Placental epithelial cell (primary cell): ENCODE measurements around the gene C4A. TPM values are rescaled to one million over a fixed set of nuclear protein-coding genes. Genes with fewer than 3 reads are reported as not detected.

ENCODE experiments used
- small RNA-seq: library from RNA; depleted of rRNA; stranded (forward); fragments of <200 nt; gene quantifications from one replicate; pipeline ENCODE3, GENCODE V24; 2012
- total RNA-seq: library from RNA; depleted of rRNA; stranded (reverse); fragments of >200 nt; gene quantifications from 2 replicates; pipeline ENCODE4 v1.2.3, GENCODE V29; 2012

C4A gene
- 2.2 and 6.3 TPM in 2 replicates for total RNA-seq

GRCh38 chr6:31981744-31982143 is at the start of gene C4A:
Gene C4A (plus strand): TSS chr6:31982057. CDS start chr6:31982108, 51 bp downstream.

DNA sequence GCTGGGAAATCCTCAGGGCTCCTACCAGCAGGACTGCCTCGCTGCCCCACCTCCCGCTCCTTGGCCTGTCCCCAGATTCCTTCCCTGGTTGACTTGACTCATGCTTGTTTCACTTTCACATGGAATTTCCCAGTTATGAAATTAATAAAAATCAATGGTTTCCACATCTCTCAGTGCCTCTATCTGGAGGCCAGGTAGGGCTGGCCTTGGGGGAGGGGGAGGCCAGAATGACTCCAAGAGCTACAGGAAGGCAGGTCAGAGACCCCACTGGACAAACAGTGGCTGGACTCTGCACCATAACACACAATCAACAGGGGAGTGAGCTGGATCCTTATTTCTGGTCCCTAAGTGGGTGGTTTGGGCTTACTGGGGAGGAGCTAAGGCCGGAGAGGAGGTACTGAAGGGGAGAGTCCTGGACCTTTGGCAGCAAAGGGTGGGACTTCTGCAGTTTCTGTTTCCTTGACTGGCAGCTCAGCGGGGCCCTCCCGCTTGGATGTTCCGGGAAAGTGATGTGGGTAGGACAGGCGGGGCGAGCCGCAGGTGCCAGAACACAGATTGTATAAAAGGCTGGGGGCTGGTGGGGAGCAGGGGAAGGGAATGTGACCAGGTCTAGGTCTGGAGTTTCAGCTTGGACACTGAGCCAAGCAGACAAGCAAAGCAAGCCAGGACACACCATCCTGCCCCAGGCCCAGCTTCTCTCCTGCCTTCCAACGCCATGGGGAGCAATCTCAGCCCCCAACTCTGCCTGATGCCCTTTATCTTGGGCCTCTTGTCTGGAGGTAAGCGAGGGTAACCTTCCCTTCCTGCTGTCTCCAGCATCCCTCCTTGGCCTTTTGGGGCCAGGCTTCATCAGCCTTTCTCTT is 36.1 kb upstream of the C4A start, which contains the start of gene CFB:
TSS of gene CFB (plus strand) at position 589 of the 863 bp plus-strand sequence. CDS start at position 716, 127 bp downstream.

GRCh38 chr6:31958741-31959739 is 22.8 kb upstream of the C4A start, which contains the start of the genes NELFE and SKIC2:
Gene NELFE (minus strand): TSS chr6:31958971. CDS start chr6:31958446, 525 bp downstream.
Gene SKIC2 (plus strand): TSS chr6:31959175. CDS start chr6:31959193, 18 bp downstream.

GRCh38 chr6:31971993-31972708 is 9.7 kb upstream of the C4A start, which contains the start of gene DXO:
Gene DXO (minus strand): TSS chr6:31972138. CDS start chr6:31971675, 463 bp downstream.

DNA sequence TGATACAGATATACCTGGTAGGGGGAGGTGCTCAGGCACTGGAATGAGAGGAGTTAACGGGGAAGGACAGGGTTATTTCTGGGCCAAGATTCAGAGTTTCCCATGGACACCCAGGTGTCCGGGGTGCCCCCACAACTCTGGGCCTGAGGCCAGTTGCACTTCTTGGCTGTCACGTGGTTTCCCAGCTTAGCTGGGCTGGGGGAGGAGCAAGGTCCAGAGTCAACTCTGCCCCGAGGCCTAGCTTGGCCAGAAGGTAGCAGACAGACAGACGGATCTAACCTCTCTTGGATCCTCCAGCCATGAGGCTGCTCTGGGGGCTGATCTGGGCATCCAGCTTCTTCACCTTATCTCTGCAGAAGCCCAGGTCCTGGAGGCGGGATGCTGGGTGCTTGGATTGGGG is 32.7 kb downstream of the C4A start, which contains the start of gene C4B:
TSS of gene C4B (plus strand) at position 249 of the 400 bp plus-strand sequence. CDS start at position 300, 51 bp downstream.

DNA sequence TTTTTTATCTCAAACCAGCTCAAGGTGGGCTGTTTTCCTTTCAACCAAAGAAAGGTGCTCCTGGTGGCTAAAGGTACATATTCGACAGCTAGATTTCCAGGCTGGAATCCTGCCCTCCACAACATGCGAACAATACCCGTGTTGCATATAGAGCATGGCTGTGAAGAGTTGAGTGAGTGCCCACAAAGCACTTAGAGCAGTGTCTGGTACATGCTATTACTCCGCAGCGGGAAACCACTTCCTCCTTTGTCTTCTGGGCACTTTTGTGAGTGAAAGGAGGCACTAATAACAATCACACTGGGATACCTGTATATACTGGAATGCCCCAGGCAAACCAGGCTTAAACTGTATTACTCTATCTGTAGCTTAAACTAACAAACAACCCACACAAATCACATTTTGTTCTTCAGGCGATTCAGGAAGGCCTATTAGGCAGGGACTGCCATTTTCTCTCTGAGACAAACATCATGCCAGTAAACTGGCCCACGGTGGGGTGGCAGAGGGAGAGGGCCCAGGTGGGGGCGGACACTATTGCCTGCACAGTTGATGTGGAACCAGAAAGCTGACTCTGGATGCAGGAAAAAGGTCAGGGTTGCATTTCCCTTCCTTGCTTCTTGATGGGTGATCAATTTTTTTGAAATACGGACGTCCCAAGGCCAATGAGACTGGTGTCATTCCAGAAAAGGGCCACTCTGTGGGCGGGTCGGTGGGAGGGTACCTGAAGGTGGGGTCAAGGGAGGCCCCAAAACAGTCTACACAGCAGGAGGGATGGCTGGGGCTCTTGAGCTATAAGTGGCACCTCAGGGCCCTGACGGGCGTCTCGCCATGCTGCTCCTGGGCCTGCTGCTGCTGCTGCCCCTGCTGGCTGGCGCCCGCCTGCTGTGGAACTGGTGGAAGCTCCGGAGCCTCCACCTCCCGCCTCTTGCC is 56.0 kb downstream of the C4A start, which contains the start of gene CYP21A2:
TSS of gene CYP21A2 (plus strand) at position 818 of the 927 bp plus-strand sequence. CDS start at position 826, 8 bp downstream.

Small RNA genes lying within 50 kb of the gene (small RNA-seq; reads per million reads assigned to genes)
- not detected for gene AL645922.1

Other genes starting within 250 kb of the C4A start
- 568 and 799 TPM in 2 replicates for gene CLIC1, start 245.5 kb upstream of the C4A start, total RNA-seq
- 7.9 and 8.6 TPM in 2 replicates for gene MSH5, start 242.1 kb upstream of the C4A start, total RNA-seq
- gene SAPCD1, start 219.4 kb upstream of the C4A start, total RNA-seq, result 0.79 TPM in 1 of 2 replicates, not detected in the other
- 3.8 and 4.7 TPM in 2 replicates for gene VWA7, start 204.7 kb upstream of the C4A start, total RNA-seq
- gene VARS1, start 186.3 kb upstream of the C4A start, total RNA-seq, result 30.2 and 90.0 TPM in 2 replicates
- 20.4 and 36.8 TPM in 2 replicates for gene LSM2, start 175.1 kb upstream of the C4A start, total RNA-seq
- 0.11 and 1.6 TPM in 2 replicates for gene HSPA1L, start 166.8 kb upstream of the C4A start, total RNA-seq
- 65.7 and 80.9 TPM in 2 replicates for gene HSPA1A, start 166.5 kb upstream of the C4A start, total RNA-seq
- gene HSPA1B, start 154.3 kb upstream of the C4A start, total RNA-seq, result 46.0 and 136 TPM in 2 replicates
- 53.0 and 62.0 TPM in 2 replicates for gene NEU1, start 119.2 kb upstream of the C4A start, total RNA-seq
- 0.11 TPM in 1 of 2 replicates, not detected in the other for gene SLC44A4, start 103.1 kb upstream of the C4A start, total RNA-seq
- gene EHMT2, start 84.4 kb upstream of the C4A start, total RNA-seq, result 47.1 and 61.5 TPM in 2 replicates
- 2.9 and 4.7 TPM in 2 replicates for gene ZBTB12, start 80.0 kb upstream of the C4A start, total RNA-seq
- 0.22 and 1.6 TPM in 2 replicates for gene C2, start 54.3 kb upstream of the C4A start, total RNA-seq
- gene CFB, start 36.0 kb upstream of the C4A start, total RNA-seq, result 0.39 TPM in 1 of 2 replicates, not detected in the other
- 82.8 and 105 TPM in 2 replicates for gene NELFE, start 23.1 kb upstream of the C4A start, total RNA-seq
- 63.2 and 74.0 TPM in 2 replicates for gene SKIC2, start 22.9 kb upstream of the C4A start, total RNA-seq
- 23.9 and 28.6 TPM in 2 replicates for gene DXO, start 9.9 kb upstream of the C4A start, total RNA-seq
- gene C4B, start 32.7 kb downstream of the C4A start, total RNA-seq, result 4.2 and 6.3 TPM in 2 replicates
- gene CYP21A2, start 56.4 kb downstream of the C4A start, total RNA-seq, result 0.22 TPM in 1 of 2 replicates, not detected in the other
- gene TNXB, start 127.3 kb downstream of the C4A start, total RNA-seq, result 168 and 255 TPM in 2 replicates
- 26.0 and 36.9 TPM in 2 replicates for gene ATF6B, start 146.2 kb downstream of the C4A start, total RNA-seq
- gene FKBPL, start 148.2 kb downstream of the C4A start, total RNA-seq, result 9.8 and 12.9 TPM in 2 replicates
- gene PRRT1, start 169.9 kb downstream of the C4A start, total RNA-seq, result 0.11 and 0.79 TPM in 2 replicates
- 59.3 and 66.9 TPM in 2 replicates for gene PPT2, start 172.1 kb downstream of the C4A start, total RNA-seq
- gene EGFL8, start 182.5 kb downstream of the C4A start, total RNA-seq, result 4.3 and 5.1 TPM in 2 replicates
- gene AGPAT1, start 194.0 kb downstream of the C4A start, total RNA-seq, result 34.9 and 59.9 TPM in 2 replicates
- 24.7 and 55.9 TPM in 2 replicates for gene RNF5, start 196.3 kb downstream of the C4A start, total RNA-seq
- 5.7 and 5.9 TPM in 2 replicates for gene AGER, start 202.2 kb downstream of the C4A start, total RNA-seq
- 59.1 and 89.9 TPM in 2 replicates for gene PBX2, start 208.1 kb downstream of the C4A start, total RNA-seq
- 0.79 and 2.2 TPM in 2 replicates for gene GPSM3, start 210.6 kb downstream of the C4A start, total RNA-seq
- gene NOTCH4, start 242.0 kb downstream of the C4A start, total RNA-seq, result 0.98 and 3.5 TPM in 2 replicates